MG63 (cell line): ENCODE data around the gene GPR78. TPM values are rescaled to one million over a fixed set of nuclear protein-coding genes. Genes with fewer than 3 reads are reported as not detected.

Source experiments
- DNase-seq: peaks from one replicate; pipeline ENCODE4 v3.0.0-alpha.2; 2020
- H3K27me3 ChIP-seq: fragments of 250-450 bp; sonication (Bioruptor Pico); 2 replicates; pipeline ENCODE4 v1.5.1; 2020; ENCODE audit warnings: mild to moderate bottlenecking, moderate library complexity
- H3K36me3 ChIP-seq: fragments of 250-450 bp; sonication (Bioruptor Pico); 2 replicates; pipeline ENCODE4 v1.5.1; 2020; ENCODE audit warnings: mild to moderate bottlenecking, moderate library complexity
- H3K4me3 ChIP-seq: fragments of 250-450 bp; sonication (Bioruptor Pico); 2 replicates; pipeline ENCODE4 v1.5.1; 2020; ENCODE audit warnings: mild to moderate bottlenecking, moderate library complexity
- H3K9me3 ChIP-seq: fragments of 250-450 bp; sonication (Bioruptor Pico); 2 replicates; pipeline ENCODE4 v1.5.1; 2020; ENCODE audit warnings: mild to moderate bottlenecking, moderate library complexity
- total RNA-seq: library from RNA; depleted of rRNA; stranded (reverse); fragments of >200 nt; shearing (Covaris generic); gene quantifications from 2 replicates; pipeline ENCODE4 v1.2.3, GENCODE V29; 2014; ENCODE audit warnings: low replicate concordance

Gene GPR78
- total RNA-seq, 1 experiment from 2014 or later: 0.33 TPM

DNA sequence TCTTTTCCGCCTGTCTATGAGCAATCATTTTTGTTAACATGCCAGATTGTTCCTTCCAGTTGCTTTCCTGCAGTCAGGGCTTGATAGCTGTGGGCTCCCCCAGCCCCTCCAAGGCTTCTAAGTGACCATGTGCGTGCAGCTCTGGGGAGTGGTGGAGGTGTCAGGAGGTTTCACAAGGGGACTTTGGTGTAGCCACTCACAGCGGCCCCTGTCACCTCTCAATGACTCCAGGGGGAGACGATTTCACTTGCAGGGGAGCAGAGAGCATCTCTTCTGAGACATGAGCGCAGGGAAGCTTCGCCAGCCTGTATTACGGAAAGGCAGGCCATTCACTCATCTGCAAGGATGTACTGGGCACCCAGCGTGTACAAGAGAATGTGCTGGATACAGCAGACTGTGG lies 3.1 kb upstream of the GPR78 start:
- Histone ChIP-seq H3K4me3 (no peak overlapping the region), H3K36me3 (no peaks in the 10 kb centered on the region), H3K9me3 (no peaks in the 10 kb centered on the region), H3K27me3 (no peaks in the 10 kb centered on the region)
- DNase-seq: no peak

DNA sequence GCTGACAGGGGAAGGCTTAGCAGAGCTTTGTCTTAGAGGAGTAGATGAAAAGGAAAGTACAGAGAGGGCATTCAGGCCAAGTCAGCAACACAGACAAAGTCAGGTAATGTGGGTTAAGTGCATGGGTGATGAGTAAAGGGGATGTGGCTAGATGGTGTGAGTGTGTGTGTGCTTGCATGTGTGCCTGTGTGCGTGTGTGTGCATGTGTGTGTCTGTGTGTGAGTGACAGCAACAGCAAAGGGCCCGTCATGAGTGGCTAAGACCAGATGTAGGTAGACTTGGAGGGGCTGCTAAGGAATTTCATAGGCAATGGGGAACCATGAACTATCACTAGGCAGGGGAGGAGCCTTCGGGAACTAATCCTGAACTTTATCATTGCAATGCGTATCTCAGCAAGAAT lies 2.2 kb upstream of the GPR78 start:
- Histone ChIP-seq H3K4me3 (no peak overlapping the region), H3K27me3 (no peaks in the 10 kb centered on the region)
- DNase-seq: no peak

DNA sequence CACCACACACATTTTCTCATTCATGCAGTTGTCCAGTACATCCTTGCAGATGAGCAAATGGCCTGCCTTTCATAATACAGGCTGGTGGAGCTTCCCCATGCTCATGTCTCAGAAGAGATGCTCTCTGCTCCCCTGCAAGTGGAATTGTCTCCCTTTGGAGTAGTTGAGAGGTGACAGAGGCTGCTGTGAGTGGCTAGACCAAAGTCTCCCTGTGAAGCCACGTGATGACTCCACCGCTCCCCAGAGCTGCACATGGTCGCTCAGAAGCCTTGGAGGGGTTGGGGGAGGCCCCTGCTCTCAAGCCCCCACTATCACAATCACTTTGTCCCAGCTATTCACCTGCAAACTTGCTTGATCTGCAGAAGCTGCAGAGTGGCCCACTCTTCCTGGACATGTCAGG lies 1.5 kb upstream of the GPR78 start:
- no peaks in the 10 kb centered on the region for H3K9me3 ChIP-seq
- H3K27me3 ChIP-seq: no peaks in the 10 kb centered on the region
- no peaks in the 10 kb centered on the region for H3K36me3 ChIP-seq
- H3K4me3 ChIP-seq: no peak overlapping the region
- DNase-seq: no peak

More for the DNA sequence above, 2.2 kb upstream of the GPR78 start:
- H3K9me3 ChIP-seq: no peaks in the 10 kb centered on the region
- H3K36me3 ChIP-seq: no peaks in the 10 kb centered on the region

DNA sequence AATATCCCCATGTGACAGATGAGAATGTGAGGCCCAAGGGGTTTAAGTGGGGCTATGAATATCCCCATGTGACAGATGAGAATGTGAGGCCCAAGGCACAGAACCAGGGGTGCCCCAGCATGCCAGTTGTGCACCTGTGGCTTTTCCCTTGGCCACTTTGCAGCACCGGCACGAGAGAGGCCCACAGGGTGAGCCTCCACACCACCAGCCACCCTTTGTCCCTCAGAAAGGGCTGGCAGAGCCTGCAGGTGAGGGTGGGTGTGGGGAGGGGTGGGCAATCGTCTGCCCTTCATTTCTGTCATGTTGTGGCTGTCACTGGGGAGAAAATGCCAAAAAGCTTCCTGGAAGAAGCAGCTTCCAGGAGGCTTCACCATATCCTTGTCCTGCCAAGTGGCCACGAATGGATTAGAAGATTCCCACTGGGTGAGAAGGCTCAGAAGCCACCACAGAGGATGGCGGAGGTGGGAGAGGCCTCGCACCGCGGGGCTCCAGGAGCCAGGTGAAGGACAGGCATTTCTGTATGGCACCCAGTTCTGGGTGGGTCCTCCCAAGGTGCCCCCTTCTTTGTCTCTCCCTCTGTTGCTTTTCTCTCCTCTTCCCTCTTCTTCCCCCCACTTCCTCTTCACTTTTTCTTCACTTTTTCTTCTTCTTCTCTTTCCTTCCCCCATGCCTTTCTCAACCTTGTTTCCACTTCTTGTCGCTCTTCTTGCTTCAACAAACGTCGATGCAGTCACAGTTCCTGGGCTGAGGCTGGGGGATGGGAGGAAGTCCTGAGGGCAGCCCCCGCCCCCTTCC lies 469 bp upstream of the GPR78 start:
- H3K9me3 ChIP-seq: no peaks in the 10 kb centered on the region
- no peak overlapping the region for H3K4me3 ChIP-seq
- DNase-seq: no peak
- H3K36me3 ChIP-seq: no peaks in the 10 kb centered on the region
- no peaks in the 10 kb centered on the region for H3K27me3 ChIP-seq

DNA sequence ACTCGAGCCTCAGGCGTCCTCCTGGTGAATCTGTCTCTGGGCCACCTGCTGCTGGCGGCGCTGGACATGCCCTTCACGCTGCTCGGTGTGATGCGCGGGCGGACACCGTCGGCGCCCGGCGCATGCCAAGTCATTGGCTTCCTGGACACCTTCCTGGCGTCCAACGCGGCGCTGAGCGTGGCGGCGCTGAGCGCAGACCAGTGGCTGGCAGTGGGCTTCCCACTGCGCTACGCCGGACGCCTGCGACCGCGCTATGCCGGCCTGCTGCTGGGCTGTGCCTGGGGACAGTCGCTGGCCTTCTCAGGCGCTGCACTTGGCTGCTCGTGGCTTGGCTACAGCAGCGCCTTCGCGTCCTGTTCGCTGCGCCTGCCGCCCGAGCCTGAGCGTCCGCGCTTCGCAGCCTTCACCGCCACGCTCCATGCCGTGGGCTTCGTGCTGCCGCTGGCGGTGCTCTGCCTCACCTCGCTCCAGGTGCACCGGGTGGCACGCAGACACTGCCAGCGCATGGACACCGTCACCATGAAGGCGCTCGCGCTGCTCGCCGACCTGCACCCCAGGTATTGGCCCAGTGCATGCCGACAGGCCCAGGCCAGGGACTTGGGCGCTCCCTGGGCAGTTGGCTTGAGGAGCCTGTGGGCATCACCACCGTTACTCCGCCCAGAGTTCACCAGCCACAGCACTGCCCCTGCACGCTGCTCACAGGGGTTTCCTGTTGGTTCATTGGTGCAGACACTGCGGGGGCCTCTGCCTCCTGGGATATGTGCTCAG lies 1.1 kb downstream of the GPR78 start:
- no peaks in the 10 kb centered on the region for H3K36me3 ChIP-seq
- H3K27me3 ChIP-seq: no peaks in the 10 kb centered on the region
- no peak for DNase-seq
- H3K9me3 ChIP-seq: no peaks in the 10 kb centered on the region
- H3K4me3 ChIP-seq: no peak overlapping the region

DNA sequence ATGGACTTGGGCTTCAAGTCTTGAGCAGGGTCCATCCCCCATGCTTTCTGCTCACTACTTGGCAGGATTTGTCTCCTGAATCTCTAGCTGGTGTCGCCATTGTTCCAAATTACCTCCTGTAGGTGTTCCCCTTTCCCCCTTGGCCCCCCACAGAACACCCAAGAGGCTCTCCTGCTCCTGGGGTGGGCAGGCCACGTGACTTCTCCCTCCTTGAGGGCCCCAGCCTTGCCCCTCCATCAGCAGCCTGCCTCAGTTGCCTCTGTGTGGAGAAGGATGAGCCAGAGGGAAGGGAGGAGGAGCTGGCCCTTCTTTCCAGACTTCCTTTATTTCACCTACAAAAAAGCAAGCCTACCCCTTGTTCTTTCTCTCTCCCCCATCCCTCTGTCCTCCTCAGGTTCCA lies 1.8 kb downstream of the GPR78 start:
- no peak for DNase-seq
- Histone ChIP-seq H3K27me3 (no peaks in the 10 kb centered on the region), H3K4me3 (no peak overlapping the region)

DNA sequence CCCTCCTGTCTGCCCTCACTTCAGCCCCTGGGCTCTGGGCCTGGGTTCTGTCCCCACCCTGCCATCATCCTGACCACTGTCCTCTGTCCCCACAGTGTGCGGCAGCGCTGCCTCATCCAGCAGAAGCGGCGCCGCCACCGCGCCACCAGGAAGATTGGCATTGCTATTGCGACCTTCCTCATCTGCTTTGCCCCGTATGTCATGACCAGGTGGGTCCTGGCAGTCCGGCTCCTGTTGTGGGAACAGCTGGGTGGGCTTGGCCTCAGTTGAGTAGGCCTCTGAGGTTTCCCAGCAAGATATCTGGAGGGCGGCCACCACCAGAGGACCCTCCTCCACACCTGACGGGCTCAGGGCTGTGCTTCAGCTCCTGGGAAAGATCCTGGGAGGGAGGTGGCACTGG lies 2.2 kb downstream of the GPR78 start:
- no peak for DNase-seq
- Histone ChIP-seq H3K27me3 (no peaks in the 10 kb centered on the region), H3K4me3 (no peak overlapping the region), H3K36me3 (no peaks in the 10 kb centered on the region), H3K9me3 (no peaks in the 10 kb centered on the region)

More for the DNA sequence above, 1.8 kb downstream of the GPR78 start:
- no peaks in the 10 kb centered on the region for H3K36me3 ChIP-seq
- H3K9me3 ChIP-seq: no peaks in the 10 kb centered on the region

DNA sequence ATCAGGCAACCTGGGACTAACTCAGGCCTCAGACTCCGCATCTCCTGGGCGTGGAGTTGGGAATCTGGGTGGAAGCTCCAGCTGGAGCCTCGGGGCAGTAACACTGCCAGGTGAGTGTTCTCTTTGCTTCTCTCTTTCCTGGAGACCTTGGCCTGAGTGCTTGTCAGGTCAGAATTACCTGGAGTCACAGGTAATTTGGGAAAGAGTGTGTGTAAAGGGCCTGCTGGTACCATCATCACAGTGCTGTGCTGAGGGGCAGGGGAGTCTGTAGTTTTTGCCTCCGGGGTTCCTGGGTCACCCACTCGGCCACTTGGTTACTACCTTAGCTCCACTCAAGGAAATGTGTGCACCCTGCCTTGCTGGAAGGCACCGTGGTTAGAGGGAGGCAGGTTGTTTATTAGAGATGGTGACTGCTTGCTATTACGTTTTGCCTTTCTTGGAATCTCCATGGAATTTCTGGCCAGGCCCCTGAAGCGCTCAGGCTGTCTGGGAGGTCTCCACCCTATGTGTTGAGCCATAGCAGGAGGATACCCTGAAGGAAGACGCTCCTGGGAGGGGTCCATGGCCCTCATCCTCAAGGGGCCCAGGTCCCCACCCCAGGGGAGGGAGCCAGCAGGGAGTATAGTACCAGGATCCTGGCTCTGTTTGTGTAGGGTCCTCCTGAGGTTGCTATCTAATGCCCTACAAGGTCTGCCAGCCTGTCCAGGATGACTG lies 2.9 kb downstream of the GPR78 start:
- no peaks in the 10 kb centered on the region for H3K9me3 ChIP-seq
- no peak overlapping the region for H3K4me3 ChIP-seq
- H3K36me3 ChIP-seq: no peaks in the 10 kb centered on the region
- no peaks in the 10 kb centered on the region for H3K27me3 ChIP-seq
- no peak for DNase-seq

DNA sequence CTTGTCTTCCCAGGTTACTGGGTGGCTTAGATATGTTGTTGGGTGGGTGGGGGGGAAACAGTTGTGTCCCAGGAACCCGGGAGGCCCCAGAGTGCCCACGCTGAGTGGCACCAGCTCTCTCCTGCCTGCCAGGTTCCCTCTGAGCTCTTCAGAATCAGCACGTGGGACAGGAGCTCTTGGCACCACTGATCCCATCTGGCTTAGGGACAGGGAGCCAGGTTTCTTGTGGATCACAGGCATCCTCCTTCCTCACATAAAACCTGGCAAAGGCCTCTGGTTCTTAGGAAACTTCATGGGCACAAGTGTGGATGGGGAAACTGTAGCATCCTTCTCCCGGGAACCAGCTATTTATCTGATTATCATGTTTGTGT lies 3.4 kb downstream of the GPR78 start:
- H3K4me3 ChIP-seq: no peak overlapping the region
- no peaks in the 10 kb centered on the region for H3K27me3 ChIP-seq
- H3K36me3 ChIP-seq: no peaks in the 10 kb centered on the region
- DNase-seq: no peak
- no peaks in the 10 kb centered on the region for H3K9me3 ChIP-seq

DNA sequence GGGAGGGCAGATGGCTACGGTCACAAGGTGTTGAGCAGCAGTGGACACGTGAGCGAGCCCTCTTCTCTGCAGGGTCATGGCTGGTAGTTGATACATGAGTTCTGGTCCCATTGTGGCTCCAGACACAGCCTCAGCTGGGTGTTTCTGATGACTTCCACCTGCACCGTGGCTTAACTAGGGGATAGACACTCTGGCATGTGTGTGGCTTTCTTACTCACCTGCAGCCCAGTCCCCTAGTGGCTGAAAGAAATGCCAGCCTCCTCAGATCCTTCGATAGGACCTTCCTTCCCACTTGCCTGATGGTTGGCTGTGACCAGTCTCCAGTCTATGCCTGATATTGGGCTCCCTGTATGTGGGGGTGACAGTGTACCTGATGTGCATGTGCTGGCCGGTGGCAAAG lies 5.0 kb downstream of the GPR78 start:
- H3K9me3 ChIP-seq: no peaks in the 10 kb centered on the region
- no peaks in the 10 kb centered on the region for H3K36me3 ChIP-seq
- no peak overlapping the region for H3K4me3 ChIP-seq
- DNase-seq: no peak
- H3K27me3 ChIP-seq: no peaks in the 10 kb centered on the region

DNA sequence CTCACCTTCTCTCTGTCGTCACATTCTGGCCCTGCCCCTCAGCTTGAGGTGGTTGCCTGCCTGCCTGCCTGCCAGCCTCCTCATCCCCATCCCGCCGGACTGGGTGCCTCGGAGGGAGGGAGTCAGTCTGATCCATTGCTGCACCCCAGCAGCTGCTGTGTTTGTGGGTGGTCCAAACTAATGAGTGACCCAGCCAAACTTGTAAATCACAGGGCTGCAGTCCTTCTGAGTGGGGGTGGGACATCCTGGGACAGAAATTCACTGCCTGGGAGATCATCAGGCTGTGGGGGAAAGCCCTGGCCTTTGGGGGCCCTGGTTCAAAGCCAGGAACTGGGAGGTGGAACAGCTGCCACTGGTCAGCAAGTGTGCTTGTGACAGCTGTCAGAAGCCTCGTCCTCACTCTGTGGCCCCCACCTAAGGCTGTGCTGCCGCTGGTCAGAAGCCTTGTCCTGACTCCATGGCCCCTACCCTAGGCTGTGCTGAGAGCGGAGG lies 5.6 kb downstream of the GPR78 start:
- Histone ChIP-seq H3K36me3 (no peaks in the 10 kb centered on the region), H3K4me3 (no peak overlapping the region), H3K9me3 (no peaks in the 10 kb centered on the region), H3K27me3 (no peaks in the 10 kb centered on the region)
- DNase-seq: no peak

DNA sequence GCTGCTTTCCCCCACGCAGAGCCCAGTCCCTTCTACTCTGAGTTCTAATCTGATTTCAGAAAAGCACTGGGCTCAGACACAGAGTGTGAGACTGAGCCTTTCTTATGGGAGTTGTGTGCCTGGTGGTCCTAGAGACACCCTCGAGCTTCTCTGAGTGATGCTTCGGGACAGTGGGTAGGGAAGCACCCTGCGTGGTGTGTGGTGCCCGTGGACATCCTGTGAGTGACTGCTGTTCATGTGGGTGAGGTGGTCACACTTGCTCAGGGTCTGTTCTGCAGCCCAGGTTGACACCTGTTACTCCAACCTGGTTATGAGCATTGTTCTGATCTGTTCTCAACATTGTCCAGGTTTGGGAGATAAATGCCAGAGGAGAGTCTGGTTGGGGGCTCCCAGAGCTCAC lies 6.1 kb downstream of the GPR78 start:
- Histone ChIP-seq H3K27me3 (no peaks in the 10 kb centered on the region), H3K4me3 (no peak overlapping the region), H3K36me3 (no peaks in the 10 kb centered on the region), H3K9me3 (no peaks in the 10 kb centered on the region)
- DNase-seq: no peak

DNA sequence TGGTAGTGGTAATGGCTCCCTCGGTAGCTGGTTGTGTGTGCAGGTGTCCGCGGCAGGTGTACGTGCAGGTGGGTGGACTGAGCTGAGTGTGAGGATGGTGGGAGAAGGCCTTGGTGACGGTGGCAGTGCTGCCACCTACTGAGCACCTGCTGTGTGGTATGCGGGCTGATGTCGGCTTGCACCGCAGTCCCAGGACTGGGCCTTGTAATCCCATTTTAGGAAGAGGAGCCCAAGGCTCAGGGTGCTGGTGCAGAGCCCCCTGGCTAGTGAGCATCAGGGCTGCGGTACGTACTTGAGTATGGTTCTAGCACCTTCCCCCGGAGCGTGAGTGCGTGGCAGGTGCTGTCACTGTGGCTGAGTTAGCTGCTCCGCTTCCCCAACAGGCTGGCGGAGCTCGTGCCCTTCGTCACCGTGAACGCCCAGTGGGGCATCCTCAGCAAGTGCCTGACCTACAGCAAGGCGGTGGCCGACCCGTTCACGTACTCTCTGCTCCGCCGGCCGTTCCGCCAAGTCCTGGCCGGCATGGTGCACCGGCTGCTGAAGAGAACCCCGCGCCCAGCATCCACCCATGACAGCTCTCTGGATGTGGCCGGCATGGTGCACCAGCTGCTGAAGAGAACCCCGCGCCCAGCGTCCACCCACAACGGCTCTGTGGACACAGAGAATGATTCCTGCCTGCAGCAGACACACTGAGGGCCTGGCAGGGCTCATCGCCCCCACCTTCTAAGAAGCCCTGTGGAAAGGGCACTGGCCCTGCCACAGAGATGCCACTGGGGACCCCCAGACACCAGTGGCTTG lies 6.7 kb downstream of the GPR78 start:
- Histone ChIP-seq H3K27me3 (no peaks in the 10 kb centered on the region), H3K4me3 (no peak overlapping the region)
- no peak for DNase-seq

DNA sequence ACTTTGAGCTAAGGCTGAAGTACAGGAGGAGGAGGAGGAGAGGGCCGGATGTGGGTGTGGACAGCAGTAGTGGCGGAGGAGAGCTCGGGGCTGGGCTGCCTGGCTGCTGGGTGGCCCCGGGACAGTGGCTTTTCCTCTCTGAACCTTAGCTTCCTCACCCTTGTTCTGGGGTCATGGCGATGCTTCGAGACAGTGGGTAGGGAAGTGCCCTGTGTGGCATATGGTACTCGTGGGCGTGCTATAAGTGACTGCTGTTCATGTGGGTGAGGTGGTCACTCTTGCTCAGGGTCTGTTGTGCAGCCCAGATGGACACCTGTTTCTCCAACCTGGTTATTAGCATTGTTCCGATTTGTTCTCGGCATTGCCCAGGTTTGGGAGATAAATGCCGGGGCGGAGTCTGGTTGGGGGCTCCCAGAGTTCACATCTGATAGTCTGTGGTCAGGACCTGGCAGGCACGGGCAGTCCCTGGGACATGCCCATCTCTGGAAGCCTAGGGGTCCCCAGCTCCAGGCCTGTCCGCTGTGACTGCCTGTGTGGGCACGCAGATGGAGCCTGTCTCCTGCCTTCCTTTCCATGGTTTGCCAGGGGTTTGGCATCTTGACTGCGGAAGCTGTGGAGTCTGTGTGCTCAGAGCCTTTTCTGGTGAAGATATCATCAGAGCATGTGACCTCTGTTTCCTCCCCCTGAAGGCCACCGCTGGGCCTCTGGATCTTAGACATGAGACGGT lies 7.4 kb downstream of the GPR78 start:
- no peaks in the 10 kb centered on the region for H3K9me3 ChIP-seq

More for the DNA sequence above, 6.7 kb downstream of the GPR78 start:
- H3K9me3 ChIP-seq: no peaks in the 10 kb centered on the region
- H3K36me3 ChIP-seq: no peaks in the 10 kb centered on the region

DNA sequence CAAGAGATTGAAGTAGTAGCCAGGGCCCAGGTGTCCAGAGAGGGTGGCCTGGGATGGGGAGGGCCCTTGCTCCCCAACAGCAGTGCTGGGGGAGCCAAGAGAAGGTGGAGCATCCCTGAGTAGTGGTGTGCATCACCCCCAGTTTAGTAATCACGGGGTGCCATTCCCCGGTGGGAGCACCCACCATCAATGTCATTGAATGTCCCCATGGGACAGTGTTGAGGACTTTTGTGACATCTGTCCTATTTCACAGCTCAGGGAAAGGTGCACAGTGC lies 7.9 kb downstream of the GPR78 start:
- H3K4me3 ChIP-seq: no peak overlapping the region
- DNase-seq: no peak
- H3K9me3 ChIP-seq: no peaks in the 10 kb centered on the region
- H3K27me3 ChIP-seq: no peaks in the 10 kb centered on the region
- H3K36me3 ChIP-seq: no peaks in the 10 kb centered on the region

More for the DNA sequence above, 7.4 kb downstream of the GPR78 start:
- no peak for DNase-seq
- Histone ChIP-seq H3K27me3 (no peaks in the 10 kb centered on the region), H3K4me3 (no peak overlapping the region), H3K36me3 (no peaks in the 10 kb centered on the region)

DNA sequence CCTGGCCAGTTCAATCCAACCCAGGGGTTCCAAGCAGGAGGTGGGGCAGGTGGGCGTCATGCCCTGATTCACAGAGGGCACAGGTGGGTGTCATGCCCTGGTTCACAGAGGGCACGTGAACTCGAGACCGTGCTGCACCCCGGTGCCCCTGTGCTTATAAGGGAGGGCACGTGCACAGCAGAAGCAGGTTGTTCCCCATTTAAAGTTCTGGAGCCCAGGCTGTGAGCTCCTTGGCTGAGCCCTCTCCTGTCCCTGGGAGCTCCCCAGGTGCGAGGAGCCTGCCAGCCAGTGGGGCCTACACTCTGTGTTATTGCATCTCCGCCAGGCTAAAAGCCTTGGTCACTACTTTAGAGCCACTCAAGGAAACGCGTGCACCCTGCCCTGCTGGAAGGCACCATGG lies 9.1 kb downstream of the GPR78 start:
- DNase-seq: no peak
- Histone ChIP-seq H3K36me3 (no peaks in the 10 kb centered on the region), H3K4me3 (no peak overlapping the region), H3K9me3 (no peaks in the 10 kb centered on the region), H3K27me3 (no peaks in the 10 kb centered on the region)
